ENCODE measurements around the gene PCDH9.

PCDH9 gene

DNA sequence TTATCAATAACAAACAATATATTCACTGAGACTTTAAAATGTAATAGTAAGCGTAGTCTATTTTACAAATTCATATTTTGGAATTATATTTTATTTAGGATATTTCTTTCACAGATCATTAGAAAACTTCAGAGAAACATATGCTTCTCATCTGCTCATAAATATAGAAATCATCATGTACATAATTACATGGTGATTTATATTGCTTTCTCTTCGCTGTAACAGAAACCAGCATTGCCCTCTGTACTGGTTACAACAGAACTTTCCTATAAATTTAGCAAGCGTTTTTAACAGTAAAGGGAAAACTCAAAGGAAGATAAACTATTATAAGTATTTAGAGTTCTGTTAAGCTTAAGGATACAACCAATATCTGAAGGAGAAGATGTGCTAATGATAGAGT is 672.8 kb downstream of the PCDH9 start:
- DNase-seq, result no peak

DNA sequence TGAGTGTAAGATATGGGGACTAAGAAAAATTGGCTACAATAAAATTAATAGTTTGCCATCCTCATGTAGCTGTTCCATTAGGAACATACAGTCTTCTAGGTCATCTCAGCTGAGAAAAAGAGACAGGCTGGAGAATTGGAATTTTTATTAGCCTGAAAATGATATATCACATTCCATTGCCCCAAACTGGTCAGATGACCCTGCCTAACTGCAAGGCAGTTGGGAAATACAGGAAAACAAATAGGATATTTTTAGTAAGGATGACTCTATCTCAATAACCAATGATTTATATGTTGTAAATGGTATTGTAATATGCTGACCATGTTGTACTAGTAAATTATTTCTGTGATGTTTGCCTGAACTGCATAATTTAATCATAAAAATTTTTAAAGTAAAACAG is 673.8 kb downstream of the PCDH9 start:
- DNase-seq, result no peak

DNA sequence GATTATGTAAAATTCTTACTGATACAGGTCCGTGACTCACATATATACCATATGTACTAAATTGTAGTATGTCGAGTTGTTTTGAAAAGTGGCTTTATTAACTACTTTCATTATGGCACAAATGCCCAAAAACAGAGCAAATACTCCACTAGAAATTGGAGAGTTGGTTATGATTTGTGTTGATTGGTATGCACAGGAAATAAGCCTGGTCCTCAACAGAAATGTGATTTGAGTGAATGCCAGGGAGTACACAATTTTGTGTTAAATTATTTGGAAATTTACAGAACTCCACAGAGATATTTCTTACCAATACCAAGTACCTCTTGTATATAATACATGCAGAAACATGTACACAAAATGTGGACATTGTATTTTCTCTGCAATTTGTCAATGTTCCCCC is 676.7 kb downstream of the PCDH9 start:
- no peak for DNase-seq

DNA sequence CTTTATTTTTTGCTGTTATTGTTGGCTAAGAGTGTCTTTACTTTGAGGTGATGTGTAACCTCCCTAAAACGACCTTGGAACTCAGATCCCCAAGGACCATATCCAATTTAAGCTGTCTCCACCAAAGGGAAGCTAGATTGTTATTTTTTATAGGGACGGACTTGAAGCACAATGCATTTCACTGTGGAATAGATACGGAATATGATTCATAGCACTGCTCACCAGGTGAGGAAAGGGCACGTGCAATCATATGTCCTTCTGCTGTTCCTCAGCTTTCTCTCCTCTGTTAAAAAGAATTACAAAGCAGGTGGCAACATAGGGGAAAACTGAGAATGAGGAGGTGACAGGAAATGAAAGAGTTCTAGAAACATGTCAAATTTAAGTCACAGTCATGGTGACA is 679.0 kb downstream of the PCDH9 start:
- DNase-seq, result no peak

DNA sequence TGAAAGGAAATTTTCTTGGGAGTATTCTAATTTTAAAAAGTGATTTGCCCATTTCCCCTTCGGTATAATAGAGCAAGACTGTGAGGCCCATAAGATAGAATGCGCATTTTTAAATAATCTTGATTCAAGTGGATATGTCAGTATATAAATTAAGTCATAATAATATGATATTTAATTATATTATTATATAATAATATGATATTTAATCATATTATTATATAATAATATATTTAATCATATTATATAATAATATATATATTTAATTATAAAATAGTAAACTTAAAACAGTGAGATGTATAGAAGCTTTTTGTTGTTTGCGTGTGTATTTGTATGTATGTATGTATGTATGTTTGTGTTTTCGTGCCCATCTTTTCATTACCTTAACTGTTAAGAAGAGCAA is 682.5 kb downstream of the PCDH9 start:
- no peak for DNase-seq

DNA sequence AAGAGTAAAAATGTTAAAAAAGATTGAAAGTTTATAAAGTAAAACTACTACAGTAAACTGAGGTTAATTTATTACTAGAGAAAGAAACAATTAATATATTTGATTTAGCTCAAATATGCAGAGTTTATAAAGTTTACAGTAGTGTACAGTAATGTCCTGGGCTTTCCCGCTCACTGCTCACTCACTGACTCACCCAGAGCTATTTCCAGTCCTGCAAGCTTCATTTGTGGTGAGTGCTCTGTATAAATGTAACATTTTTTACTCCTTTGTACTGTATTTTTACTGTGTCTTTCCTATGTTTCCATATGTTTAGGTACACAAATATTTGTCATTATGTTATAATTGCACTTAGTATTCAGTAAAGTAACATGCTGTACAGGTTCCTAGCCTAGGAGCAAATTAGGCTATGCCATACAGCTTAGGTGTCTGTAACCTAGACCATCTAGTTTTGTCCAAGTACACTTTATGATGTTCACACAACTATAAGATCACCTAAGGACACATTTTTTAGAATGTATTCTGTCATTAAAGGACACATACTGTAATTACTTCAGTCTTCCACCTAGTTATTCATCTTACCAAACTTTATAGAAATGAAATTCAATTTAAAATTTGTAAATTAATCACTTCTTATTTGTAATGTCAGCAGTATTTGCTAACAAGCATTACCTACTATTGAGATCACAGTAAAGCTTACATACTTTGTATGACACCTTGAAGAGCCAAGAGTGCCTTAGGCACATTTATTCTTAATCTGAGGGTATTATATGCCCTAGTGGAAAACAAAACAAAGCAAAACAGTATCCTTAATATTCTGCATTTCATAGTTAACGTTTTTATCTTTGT is 683.4 kb downstream of the PCDH9 start:
- no peak for DNase-seq

DNA sequence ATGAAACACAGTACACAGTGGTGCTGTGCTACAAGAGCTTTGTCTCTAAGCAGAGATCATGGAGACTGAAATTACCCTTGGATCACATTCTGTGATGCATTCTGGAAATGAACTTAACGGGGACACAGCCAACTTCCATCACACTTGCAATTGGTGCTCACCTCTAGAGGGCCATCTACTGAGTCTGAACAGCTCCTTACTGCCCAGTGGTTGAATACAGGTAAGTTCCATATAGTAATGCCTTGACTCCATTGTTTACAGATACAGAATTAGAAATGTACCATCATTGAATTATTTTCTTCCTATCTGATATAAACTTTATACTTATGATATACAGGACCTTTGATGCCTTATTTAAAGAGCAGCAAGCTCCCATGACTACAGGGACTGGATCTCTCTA is 686.4 kb downstream of the PCDH9 start:
- no peak for DNase-seq

DNA sequence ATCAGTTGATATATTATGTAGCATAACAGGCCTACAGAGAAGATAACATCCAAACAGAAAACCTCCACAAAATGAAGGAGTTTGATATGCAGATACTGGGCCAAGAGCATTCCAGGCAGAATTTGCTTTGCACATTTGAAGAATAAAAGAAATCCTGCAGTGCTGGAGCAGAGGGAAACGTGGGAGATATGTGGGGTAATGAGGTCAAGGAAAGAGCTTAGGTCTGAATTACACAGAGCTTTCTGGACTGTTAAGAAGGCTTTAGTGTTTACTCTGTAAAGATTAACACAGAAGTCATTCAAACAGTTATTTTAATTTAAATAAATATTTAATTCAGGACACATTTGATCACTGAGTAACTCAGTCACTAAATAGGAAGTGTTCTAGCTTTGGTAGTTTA is 692.7 kb downstream of the PCDH9 start:
- DNase-seq, result no peak

DNA sequence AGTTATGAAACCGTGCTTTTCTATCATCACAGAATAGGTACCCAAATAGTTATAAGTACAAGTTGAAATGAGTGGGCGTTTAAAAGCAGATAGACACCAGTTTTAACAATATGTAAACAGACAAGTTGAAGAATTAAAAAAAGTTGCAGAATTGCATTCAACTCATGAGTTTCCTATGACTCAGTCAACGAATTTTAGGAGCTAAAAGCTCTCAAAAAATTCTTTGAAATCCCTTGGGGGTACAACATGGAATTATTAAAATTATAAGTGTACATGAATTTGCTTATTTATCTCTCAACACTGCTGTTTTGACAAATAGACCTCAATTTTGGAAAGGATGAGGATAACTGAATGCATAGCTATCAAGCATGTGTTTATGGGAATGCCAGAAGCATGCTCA is 693.4 kb downstream of the PCDH9 start:
- DNase-seq, result no peak

DNA sequence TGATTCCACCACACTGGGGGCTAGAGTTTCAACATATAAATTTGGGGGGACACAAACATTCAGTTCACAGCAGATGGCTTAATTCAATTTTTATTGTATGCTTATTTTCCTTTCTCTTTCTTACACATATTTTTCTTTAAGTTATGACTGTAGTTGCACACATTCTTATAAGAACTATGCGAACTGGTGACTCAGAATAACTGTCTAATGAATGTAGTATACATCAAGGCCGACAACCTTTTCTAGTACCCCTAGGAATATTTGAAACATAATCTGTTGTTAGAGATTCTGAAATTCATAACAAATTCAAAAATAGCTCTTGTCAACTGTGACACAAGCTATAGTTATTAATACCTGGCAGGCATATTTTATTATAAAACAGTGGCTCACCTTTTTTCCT is 695.6 kb downstream of the PCDH9 start:
- DNase-seq, result no peak

DNA sequence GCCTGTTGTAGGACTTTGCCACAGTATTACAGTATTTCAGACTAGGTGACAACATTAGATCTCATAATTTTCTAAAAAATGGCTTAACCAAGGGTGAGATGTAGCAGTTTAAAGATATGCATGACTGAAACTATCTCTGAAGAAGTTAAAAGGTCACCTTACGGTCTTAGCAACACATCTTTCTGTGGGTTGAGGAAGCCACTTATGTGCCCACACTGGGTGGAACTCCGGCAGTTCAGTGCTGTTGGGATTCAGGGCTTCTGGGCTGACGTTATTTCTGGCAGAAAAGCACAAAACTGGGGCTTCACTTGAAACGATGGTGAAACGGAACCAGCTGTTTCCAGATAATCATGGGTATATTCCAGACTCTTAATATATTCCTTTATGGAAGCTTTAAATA is 697.3 kb downstream of the PCDH9 start:
- DNase-seq, result no peak

DNA sequence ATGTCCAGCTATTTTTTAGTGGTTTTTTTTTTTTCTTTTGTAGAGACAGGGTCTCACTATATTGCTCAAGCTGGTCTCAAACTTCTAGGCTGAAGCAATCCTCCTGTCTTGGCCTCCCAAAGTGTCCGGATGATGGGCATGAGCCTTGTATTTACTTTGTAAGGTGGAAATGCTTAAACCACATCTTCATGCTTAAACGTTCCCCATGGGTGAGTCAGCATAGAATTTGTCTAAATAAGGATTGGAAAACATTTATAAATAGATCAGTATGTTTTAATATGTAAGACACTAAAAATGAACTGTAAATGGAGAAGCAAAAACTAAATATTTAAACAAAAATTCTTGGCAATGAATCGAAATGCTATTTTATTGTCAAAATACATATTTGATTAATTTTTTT is 698.0 kb downstream of the PCDH9 start:
- no peak for DNase-seq

DNA sequence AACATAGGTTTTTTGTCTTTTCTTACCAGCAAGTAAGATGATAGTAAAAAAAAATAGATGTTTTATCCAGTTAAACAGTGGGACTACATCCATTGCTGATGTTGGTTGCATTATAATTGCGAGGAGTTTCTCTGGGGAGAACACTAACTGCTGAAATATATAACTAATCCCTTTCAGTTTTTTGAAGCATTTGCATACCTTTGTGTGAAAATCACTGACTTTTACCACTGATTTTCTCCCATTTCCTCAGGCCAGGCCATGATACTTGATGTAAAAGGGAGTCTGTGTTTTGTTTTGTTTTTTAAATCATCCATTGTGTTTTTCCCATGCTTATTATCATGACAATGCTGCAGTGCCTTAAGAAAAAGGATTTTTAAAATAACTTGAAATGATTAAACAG is 699.5 kb downstream of the PCDH9 start:
- no peak for DNase-seq

DNA sequence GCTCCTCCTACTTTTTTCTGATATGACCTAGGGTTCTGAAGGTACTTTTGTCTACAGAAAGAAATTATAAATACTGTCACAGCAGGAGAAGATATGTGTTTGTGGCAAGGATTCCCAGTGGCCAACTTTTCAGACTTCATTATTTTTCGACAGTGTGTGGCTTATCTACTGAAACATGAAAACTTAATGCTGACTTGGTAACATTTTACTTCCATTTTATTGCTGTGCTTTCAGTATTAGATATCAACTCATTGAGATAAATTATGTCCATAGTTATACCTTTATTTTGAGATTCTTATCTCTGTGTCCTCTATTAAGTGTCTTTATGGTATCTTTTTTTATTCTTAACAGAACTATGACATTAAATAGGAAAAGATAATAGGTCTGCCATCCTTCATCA is 700.0 kb downstream of the PCDH9 start:
- DNase-seq, result no peak

DNA sequence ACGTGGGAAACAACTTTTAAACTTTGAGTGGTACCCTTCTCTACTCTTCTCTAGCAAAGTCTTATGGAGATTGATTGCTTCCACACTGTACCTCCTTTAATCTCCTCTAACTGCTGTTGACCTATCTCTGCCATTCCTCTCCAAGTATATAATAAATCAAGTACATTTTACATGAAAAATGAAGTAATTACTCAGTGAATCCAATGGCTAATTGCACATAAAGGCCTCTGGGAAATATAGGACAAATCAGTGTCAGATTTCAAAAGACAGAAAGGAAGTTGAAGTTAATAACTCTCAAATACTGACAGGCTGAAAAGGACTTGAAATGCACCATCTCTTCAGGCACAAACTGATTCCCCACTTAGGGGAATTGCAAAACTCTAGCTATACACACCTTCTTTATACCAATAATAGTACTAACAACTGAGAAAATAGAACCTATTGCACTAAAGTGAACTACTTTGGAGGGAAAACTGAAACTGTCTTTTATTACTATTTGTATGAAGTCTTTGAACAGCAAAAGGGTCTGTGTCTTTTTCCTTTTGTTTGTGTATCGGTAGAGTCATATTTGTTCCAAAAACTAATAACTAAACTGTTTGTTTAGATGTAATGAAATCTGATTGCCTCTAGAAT is 701.1 kb downstream of the PCDH9 start:
- no peak for DNase-seq

DNA sequence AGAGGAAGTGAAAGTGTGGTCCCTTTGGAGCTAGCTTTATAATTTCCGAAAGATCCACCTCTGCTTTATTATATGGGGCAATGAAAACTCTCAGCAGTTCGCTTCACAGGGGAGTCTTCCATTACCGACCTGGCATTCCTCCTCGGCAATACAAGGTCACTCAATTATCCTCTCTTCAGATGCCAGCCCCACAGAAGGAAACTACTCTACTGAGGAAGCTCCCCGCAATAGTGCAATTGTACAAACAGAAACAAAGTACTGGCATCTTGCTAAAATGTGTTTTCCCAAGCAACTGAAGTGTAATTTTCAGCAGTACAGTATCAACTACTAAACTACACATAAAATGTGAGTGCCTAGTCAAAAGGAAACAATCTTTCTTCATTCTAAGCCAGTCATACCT is 702.0 kb downstream of the PCDH9 start:
- DNase-seq, result no peak

DNA sequence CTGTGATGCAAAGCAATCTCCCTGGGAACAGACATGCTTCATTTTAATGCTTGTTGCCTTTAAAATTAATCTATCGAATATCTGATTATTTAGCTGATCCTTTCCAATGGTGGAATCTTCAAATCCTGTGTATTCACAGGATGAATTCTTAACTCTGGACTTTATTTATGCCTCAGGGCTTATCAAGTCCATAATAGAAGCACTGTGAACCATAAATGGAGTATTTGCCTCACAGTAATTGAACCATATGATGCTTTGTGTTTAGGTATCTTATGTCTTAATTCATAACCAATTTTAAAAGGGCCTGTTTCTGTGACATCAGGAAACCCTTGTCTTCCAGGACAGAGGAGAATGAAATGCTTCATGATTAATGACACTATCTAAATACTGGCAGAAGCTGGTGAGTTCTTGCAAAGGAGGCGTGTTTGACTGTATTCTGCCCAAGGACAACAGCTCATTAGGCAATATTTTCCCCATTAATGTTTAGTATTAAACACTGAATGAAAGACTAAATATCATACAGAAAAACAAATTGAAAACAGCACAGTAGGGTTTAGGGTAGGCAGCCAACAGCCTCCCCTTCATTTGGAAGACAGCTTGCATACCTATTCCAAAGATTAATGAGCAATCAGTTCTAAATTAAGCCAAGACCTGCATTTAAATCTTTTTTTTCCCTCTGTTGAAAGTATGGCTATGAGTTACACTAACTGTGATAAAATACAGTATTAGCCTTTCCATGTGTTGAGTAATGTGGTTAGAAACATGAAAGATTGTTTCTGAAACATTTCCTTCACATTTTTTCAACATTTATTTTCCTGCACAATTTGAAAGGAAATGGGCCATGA is 709.4 kb downstream of the PCDH9 start:
- no peak for DNase-seq

DNA sequence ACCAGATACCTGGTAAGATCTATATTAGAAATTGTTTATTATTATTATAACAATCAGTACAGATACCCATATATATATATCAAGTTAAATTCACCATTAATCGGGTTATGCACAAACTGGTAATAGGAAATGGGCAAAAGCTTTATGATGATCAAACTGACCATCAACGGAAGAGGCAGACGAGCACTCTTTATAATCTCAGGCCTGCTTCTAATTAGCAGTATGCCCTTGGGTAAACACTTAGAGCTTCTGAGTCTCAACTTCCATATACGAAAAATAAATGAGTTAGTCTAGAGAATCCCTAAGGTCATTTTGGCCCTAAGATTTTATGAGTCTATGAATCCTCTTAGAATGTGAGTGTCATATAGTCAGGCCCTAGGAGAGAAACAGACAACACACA is 710.9 kb downstream of the PCDH9 start:
- no peak for DNase-seq

DNA sequence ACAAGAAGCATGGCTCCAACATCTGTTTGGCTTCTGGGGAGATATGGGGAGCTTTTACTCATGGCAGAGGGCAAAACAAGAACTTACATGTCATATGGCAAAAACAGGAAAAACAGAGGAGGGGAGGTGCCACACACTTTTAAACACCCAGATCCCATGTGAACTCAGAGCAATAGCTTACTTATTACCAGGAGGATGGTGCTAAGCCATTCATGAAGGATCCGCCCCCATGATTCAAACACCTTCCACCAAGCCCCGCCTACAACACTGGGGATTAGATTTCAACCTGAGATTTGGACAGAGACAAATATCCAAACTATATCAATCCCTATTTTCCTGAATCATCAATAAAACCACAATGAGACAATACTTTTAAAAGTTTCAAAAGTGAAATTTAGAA is 712.1 kb downstream of the PCDH9 start:
- no peak for DNase-seq

DNA sequence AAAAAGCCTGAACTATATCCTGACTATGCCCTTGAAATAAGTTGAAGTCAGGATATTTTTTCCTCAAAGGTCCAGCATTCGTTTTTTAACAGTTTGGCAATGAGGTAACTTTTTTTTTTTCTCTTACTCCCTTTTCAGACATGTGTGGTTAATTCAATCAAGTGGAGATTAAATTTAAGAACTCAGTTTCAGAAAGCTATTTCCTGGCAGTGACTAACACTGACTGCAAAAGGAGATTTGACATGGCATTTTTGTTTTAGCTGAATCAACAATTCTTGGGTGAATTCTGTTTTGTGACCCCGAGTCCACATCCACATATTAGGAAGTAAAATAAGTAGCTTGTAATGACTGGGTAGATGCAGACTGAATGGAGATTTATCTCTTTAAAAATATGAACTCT is 716.4 kb downstream of the PCDH9 start:
- DNase-seq, result no peak

DNA sequence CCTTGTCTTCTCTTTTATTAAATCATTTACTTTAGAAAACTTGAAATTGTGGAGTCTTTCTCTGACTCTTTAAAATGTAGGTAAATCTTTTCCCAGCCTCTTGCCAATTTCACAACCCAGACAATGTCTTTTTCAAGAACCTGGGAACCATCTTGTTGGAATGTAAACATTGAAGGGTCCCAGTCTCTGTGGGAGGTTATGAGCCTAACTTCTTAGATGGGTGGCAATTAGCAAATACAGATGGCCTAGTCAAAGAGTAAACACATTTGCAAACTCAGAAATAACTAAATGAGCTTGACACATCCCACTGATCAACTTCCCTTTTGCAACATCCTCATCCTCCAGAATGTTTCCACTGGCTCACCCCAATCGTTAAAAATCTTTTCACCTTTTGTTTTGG is 721.0 kb downstream of the PCDH9 start:
- DNase-seq, result no peak

DNA sequence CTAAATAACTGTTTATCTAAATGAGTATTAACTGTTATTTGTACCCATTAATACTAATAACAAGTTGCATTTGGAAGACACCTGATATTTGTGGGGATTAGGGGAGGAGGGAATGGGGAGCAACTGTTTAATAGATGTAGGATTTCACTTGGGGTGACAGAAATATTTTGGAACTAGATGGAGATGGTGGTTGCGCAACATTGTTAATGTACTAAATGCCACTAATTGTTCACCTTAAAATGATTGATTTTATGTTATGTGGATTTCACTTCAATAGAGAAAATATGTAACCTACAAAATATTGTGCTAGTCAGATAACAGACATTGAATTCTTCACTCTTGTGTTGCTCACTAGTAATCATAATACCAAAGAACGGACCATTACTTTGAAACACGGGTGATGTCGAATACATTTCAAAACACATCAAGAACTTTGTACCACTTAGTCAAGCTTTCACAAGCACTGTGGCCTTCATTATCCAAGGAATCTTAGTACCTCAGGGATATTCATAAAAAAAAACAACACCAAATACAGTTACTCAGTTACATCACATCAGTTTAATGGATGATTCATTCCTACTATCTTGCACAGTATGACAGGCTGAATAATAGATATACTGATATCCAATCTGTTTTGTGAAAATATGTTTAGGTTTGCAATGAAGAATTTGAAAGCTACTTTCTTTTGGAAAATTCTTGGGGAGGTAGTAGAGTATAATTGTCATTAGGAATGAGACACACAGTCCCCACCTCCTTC is 721.8 kb downstream of the PCDH9 start:
- DNase-seq, result no peak

DNA sequence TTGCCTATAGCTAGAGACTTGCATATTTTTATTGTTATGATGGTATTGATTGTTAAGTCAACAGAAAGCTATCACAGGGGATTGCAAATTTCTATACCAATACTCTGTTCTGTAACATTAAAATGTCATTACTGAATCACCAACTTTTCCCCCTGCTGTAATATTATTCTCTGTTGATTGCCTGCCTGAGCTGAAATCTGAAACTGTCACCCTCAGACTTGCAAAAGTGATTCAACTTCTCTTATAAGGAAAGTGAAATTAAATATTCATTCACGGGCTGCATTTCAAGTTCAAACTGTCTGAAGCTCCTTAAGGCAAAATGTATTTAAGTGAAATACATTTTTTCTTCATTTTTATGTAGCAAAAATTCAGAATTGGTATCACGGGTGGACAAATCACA is 723.2 kb downstream of the PCDH9 start:
- no peak for DNase-seq
